LNCaP clone FGC (cell line): Measurements from ENCODE around the gene TANGO6.
"Not testable (repeated sequence)": the region's sequence is repeated elsewhere in the genome, so short reads cannot be mapped to it uniquely, and the experiment has no call there.

Source experiments
- DNase-seq: peaks from one replicate; pipeline ENCODE4 v3.0.0-alpha.2; 2011; ENCODE audit warnings: low read depth
- H3K4me3 ChIP-seq: 2 replicates; pipeline ENCODE4 v1.5.1; 2011; ENCODE audit warnings: mild to moderate bottlenecking, low read depth, low read length, control low read depth
- TF ChIP-seq, protein P1 (sequence below): IDR thresholded peaks from 2 replicates; pipeline ENCODE4 v1.5.1; 2012; ENCODE audit warnings: mild to moderate bottlenecking; ENCODE audit not compliant: control insufficient read depth, insufficient read depth; ENCODE audit errors: extremely low read depth

The TANGO6 gene

DNA sequence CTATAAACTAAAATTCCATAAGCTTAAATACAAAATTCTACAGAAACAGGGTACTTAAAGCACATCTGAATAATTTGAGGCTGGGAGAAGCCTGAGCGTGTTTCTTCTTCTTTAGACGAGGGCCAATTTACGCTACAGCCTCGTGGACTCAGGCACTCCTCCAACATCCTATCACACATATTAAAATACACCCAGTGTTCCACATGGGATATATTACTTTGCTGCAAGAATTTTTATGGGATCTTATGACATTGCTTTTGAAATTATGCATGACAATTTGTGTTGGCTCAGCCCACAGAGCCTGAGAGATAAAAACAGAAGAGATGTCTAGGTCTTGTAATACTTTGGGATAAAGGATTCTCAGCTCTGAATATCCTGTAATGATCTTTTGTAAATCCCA, 3.5 kb upstream of the TANGO6 start:
- TF ChIP-seq, protein P1, sequence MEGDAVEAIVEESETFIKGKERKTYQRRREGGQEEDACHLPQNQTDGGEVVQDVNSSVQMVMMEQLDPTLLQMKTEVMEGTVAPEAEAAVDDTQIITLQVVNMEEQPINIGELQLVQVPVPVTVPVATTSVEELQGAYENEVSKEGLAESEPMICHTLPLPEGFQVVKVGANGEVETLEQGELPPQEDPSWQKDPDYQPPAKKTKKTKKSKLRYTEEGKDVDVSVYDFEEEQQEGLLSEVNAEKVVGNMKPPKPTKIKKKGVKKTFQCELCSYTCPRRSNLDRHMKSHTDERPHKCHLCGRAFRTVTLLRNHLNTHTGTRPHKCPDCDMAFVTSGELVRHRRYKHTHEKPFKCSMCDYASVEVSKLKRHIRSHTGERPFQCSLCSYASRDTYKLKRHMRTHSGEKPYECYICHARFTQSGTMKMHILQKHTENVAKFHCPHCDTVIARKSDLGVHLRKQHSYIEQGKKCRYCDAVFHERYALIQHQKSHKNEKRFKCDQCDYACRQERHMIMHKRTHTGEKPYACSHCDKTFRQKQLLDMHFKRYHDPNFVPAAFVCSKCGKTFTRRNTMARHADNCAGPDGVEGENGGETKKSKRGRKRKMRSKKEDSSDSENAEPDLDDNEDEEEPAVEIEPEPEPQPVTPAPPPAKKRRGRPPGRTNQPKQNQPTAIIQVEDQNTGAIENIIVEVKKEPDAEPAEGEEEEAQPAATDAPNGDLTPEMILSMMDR, result no peak
- peak; percentile 41 for DNase-seq
- H3K4me3 ChIP-seq, result no peak overlapping the region

GRCh38 chr16:68842964-68843481, 308 bp upstream of the TANGO6 start:
- peak overlapping the region; percentile 91 for H3K4me3 ChIP-seq
- DNase-seq, result not testable (repeated sequence)

- TF ChIP-seq, protein P1, result no peak
- H3K4me3 ChIP-seq, result peak overlapping the region; percentile 91
- DNase-seq, result no peak
Measured at GRCh38 chr16:68844211-68844564, 857 bp downstream of the TANGO6 start.

- TF ChIP-seq, protein P1, result no peak
- H3K4me3 ChIP-seq, result no peak overlapping the region
- DNase-seq, result no peak
Measured at GRCh38 chr16:68848786-68849185, 5.5 kb downstream of the TANGO6 start.

DNA sequence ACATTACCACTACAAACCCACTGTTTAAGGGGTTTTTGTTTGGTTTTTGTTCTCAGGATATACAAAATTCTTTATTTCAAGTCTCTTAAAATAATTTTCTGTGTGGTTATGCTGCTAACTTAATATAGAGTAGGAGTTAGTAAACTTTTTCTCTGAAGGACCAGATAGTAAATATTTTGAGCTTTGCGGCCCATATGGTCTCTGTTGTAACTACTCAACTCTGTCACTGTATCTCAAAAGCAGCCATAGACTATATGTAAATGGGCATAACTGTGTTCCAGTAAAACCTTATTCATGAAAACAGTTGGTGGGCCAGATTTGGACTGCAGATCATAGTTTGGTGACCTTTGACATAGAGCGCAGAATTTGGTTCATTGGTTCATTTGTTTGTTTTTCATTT, 7.2 kb downstream of the TANGO6 start:
- no peak overlapping the region for H3K4me3 ChIP-seq
- TF ChIP-seq, protein P1, result no peak
- no peak for DNase-seq

- no peak for DNase-seq
- TF ChIP-seq, protein P1, result no peak
- no peak overlapping the region for H3K4me3 ChIP-seq
Measured at GRCh38 chr16:68851601-68852000, 8.3 kb downstream of the TANGO6 start.

GRCh38 chr16:68857479-68857878, 14.1 kb downstream of the TANGO6 start:
- DNase-seq, result no peak
- TF ChIP-seq, protein P1, result no peak
- no peak overlapping the region for H3K4me3 ChIP-seq
